Measurements from ENCODE around the gene MTFR1L.

- TF ChIP-seq CTCF (IDR thresholded peaks at IDR 0.05; ENCODE audit: low read length) = no peak
- no peak for TF ChIP-seq EZH2 (IDR thresholded peaks at IDR 0.05; ENCODE audit: borderline replicate concordance, low read length)
Observed at GRCh38 chr1:25787760-25788166, 32.0 kb upstream of the MTFR1L start.
